Gastrocnemius medialis (tissue), 4 donors: Measurements from ENCODE around the gene NELL2.

Experiments
- POLR2A ChIP-seq, 2 donors: fragments of 450-650 bp; IDR thresholded peaks; one replicate each; pipeline ENCODE4 v1.6.1; 2017; ENCODE audit warnings: antibody characterized with exemption in 2 of 2, mild to moderate bottlenecking in 2 of 2, moderate library complexity in 2 of 2
- TF ChIP-seq, protein P1 (sequence below), 5 experiments: fragments of 450-650 bp in 3 of 5; fragments of 200-600 bp in 2 of 5; sonication (generic) in 2 of 5; IDR thresholded peaks in 4 of 5; conservative IDR thresholded peaks in 1 of 5; 1 replicate in 4 of 5; 2 replicates in 1 of 5; pipeline ENCODE4 v1.5.1; 2016 to 2019; ENCODE audit warnings: antibody characterized with exemption in 5 of 5, mild to moderate bottlenecking in 3 of 5, moderate library complexity in 3 of 5

- TF ChIP-seq, protein P1, sequence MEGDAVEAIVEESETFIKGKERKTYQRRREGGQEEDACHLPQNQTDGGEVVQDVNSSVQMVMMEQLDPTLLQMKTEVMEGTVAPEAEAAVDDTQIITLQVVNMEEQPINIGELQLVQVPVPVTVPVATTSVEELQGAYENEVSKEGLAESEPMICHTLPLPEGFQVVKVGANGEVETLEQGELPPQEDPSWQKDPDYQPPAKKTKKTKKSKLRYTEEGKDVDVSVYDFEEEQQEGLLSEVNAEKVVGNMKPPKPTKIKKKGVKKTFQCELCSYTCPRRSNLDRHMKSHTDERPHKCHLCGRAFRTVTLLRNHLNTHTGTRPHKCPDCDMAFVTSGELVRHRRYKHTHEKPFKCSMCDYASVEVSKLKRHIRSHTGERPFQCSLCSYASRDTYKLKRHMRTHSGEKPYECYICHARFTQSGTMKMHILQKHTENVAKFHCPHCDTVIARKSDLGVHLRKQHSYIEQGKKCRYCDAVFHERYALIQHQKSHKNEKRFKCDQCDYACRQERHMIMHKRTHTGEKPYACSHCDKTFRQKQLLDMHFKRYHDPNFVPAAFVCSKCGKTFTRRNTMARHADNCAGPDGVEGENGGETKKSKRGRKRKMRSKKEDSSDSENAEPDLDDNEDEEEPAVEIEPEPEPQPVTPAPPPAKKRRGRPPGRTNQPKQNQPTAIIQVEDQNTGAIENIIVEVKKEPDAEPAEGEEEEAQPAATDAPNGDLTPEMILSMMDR (IDR thresholded peaks at IDR 0.05 in 4 of 5, conservative IDR thresholded peaks at IDR 0.05 in 1 of 5) = no peak
- no peak for TF ChIP-seq POLR2A (IDR thresholded peaks at IDR 0.05)
Measured at GRCh38 chr12:44869503-44869902, 6.6 kb downstream of the NELL2 start.
